SK-N-SH (cell line): ENCODE results near the gene SGSM2. TPM values are rescaled to one million over a fixed set of nuclear protein-coding genes. Genes with fewer than 3 reads are reported as not detected.

Experiments
- CTCF ChIA-PET: fragments of 300-600, 350-600 bp; formaldehyde crosslinking; extraction: SDS; loops from one replicate; lab custom pipeline; 2021; lab: Yijun Ruan, JAX
- POLR2A ChIA-PET: fragments of 350-600 bp; sonication (Branson Sonifier 250); formaldehyde crosslinking; extraction: SDS; loops from one replicate; lab custom pipeline; 2020; ENCODE audit warnings: antibody characterized with exemption, inconsistent platforms; lab: Yijun Ruan, JAX
- DNase-seq: peaks from one replicate; pipeline ENCODE4 v3.0.0; 2012
- H2AFZ ChIP-seq: fragments of 200-600 bp; sonication (generic); 2 replicates; pipeline ENCODE4 v1.8.1; 2016; ENCODE audit warnings: antibody characterized with exemption, mild to moderate bottlenecking, low read depth
- H3F3A ChIP-seq: fragments of 200-600 bp; sonication (generic); replicated peaks from 2 replicates; pipeline ENCODE3; 2016; ENCODE audit warnings: antibody characterized with exemption, mild to moderate bottlenecking; ENCODE audit not compliant: insufficient read depth
- H3K27ac ChIP-seq, 2 experiments: fragments of 200-500 bp in 1 of 2; fragments of 200-600 bp in 1 of 2; sonication (Bioruptor generic) in 1 of 2; sonication (generic), shearing (Covaris generic) in 1 of 2; 2 replicates each; pipeline versions ENCODE4 v1.5.1 to v1.6.1; 2014 to 2016; ENCODE audit warnings: low read depth in 2 of 2, inconsistent platforms in 1 of 2, low read length in 1 of 2, mild to moderate bottlenecking in 1 of 2, mixed read lengths in 1 of 2
- H3K27me3 ChIP-seq: fragments of 200-600 bp; sonication (generic), shearing (Covaris generic); 2 replicates; pipeline ENCODE4 v1.6.1; 2016; ENCODE audit warnings: mixed run types; ENCODE audit not compliant: insufficient read depth
- H3K36me3 ChIP-seq, 2 experiments: fragments of 200-500 bp in 1 of 2; fragments of 200-600 bp in 1 of 2; sonication (Bioruptor generic) in 1 of 2; sonication (generic) in 1 of 2; replicated peaks in 1 of 2; 2 replicates each; pipeline versions ENCODE3 to v1.5.1; 2014 to 2016; ENCODE audit warnings: low read length in 1 of 2, mild to moderate bottlenecking in 1 of 2; ENCODE audit not compliant: insufficient read depth in 2 of 2, control insufficient read depth in 1 of 2
- H3K4me1 ChIP-seq, 2 experiments: fragments of 200-500 bp in 1 of 2; fragments of 200-600 bp in 1 of 2; sonication (Bioruptor generic) in 1 of 2; sonication (generic), shearing (Covaris generic) in 1 of 2; 2 replicates each; pipeline versions ENCODE4 v1.5.1 to v1.6.1; 2014 to 2016; ENCODE audit warnings: low read depth in 1 of 2, low read length in 1 of 2, mixed run types in 1 of 2; ENCODE audit not compliant: insufficient read depth in 2 of 2, control insufficient read depth in 1 of 2
- H3K4me2 ChIP-seq: fragments of 200-600 bp; sonication (generic), shearing (Covaris generic); 2 replicates; pipeline ENCODE4 v1.6.1; 2017; ENCODE audit warnings: mixed run types
- H3K4me3 ChIP-seq, 2 experiments: fragments of 200-500 bp in 1 of 2; fragments of 200-600 bp in 1 of 2; sonication (Bioruptor generic) in 1 of 2; sonication (generic), shearing (Covaris generic) in 1 of 2; 2 replicates each; pipeline versions ENCODE4 v1.5.1 to v1.8.1; 2014 to 2016; ENCODE audit warnings: low read depth in 2 of 2, inconsistent platforms in 1 of 2, low read length in 1 of 2, mild to moderate bottlenecking in 1 of 2, mixed read lengths in 1 of 2, moderate library complexity in 1 of 2
- H3K79me2 ChIP-seq: fragments of 200-600 bp; sonication (generic); 2 replicates; pipeline ENCODE4 v1.8.1; 2017; ENCODE audit warnings: mild to moderate bottlenecking; ENCODE audit not compliant: insufficient read depth
- H3K9ac ChIP-seq: fragments of 200-600 bp; sonication (generic); 2 replicates; pipeline ENCODE4 v1.6.1; 2017; ENCODE audit warnings: mixed run types
- H3K9me2 ChIP-seq: fragments of 200-600 bp; sonication (generic); 2 replicates; pipeline ENCODE4 v1.6.1; 2017; ENCODE audit warnings: mixed run types
- H3K9me3 ChIP-seq: fragments of 200-600 bp; sonication (generic); 2 replicates; pipeline ENCODE4 v1.6.1; 2017; ENCODE audit warnings: mixed run types, mild to moderate bottlenecking, moderate library complexity
- H4K20me1 ChIP-seq: fragments of 200-600 bp; sonication (generic); 2 replicates; pipeline ENCODE4 v1.6.1; 2017; ENCODE audit warnings: mild to moderate bottlenecking, mixed run types; ENCODE audit not compliant: insufficient read depth
- ELF1 ChIP-seq: IDR thresholded peaks from 2 replicates; pipeline ENCODE4 v1.4.0; 2012
- EZH2phosphoT487 ChIP-seq: fragments of 200-600 bp; sonication (generic); IDR thresholded peaks from 2 replicates; pipeline ENCODE4 v1.6.1; 2017; ENCODE audit warnings: low read depth, mixed run types, mild to moderate bottlenecking, antibody characterized with exemption, moderate library complexity, borderline replicate concordance
- GABPA ChIP-seq: IDR thresholded peaks from 2 replicates; pipeline ENCODE4 v1.4.0; 2012; ENCODE audit warnings: low read depth, mild to moderate bottlenecking
- JUND ChIP-seq: IDR thresholded peaks from 2 replicates; pipeline ENCODE4 v1.4.0; 2012
- MXI1 ChIP-seq: IDR thresholded peaks from 2 replicates; pipeline ENCODE4 v1.6.1; 2012; ENCODE audit warnings: mild to moderate bottlenecking, low read depth, low read length, improper control_type of control experiment
- SIN3A ChIP-seq: IDR thresholded peaks from 2 replicates; pipeline ENCODE4 v1.6.1; 2012; ENCODE audit warnings: low read depth, mild to moderate bottlenecking, low read length, moderate library complexity, borderline replicate concordance
- YY1 ChIP-seq: IDR thresholded peaks from 2 replicates; pipeline ENCODE4 v1.4.0; 2012; ENCODE audit warnings: low read depth, mild to moderate bottlenecking
- WGBS: methylation state at CpG from one replicate; pipeline ENCODE4 v1.1.6; 2017; ENCODE audit warnings: low lambda C conversion rate; 5-methylcytosine and 5-hydroxymethylcytosine counted together
- polyA plus RNA-seq, 3 experiments: library from polyadenylated mRNA; depleted of rRNA; stranded (reverse); fragments of >200 nt; gene quantifications; 2 replicates each; pipeline ENCODE4 v1.2.3, GENCODE V29; 2012
- TF ChIP-seq, protein P1 (sequence below): fragments of 150-350 bp; IDR thresholded peaks from 2 replicates; pipeline ENCODE4 v1.6.1; 2016; ENCODE audit warnings: mild to moderate bottlenecking, low read depth, low read length

SGSM2 gene
- polyA plus RNA-seq, 1 of the 3 experiments (the other 2 are of a cell fraction) = 85.9 TPM

DNA sequence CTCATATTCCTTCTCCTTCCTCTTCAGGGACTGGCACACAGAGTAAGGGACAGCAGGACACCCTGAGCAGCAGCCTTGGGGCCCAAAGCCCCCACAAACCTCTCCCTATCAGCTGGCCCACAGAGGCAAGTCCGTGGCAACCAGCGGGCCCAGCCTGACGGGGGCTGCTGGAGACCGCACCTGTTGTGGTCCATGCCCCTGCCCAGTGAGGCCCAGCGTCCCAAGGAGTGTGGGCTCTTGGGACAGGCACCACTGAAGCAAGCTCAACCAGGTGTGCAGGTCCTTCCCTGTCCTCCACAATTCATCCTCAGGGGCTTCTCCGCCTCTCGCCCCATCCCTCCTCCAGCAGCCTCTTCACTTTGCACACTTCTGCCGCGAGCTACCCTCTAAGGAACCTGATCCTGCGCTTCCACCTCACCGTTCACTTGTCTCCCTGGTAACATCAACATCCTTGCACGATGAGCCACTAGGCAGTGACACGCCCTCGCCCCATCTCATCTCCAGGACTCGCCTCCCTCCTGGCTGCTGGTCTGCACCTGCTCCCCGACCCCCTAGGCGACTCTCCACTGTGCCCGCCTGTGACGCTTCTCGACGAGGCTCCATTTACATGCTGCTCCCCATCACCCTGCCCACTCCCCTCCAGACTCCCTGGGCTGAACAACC is 50.9 kb downstream of the SGSM2 start:
- CTCF ChIA-PET = interaction anchor here (2.1 to 26.4 kb wide), 2 partner anchors 21 to 35 kb away, joined by 8 to 654 read pairs; partner anchors contain the start of gene MNT
- H4K20me1 ChIP-seq = peaks cover 15% of the 10 kb centered on the region; the same call in 1 of the 2 replicates
- TF ChIP-seq SIN3A = no peak
- TF ChIP-seq, all 33 proteins: peak for 0
- H3K27ac ChIP-seq = no peak overlapping the region
- peaks cover 10 to 18% of the 10 kb centered on the region in 2 experiments for H3K36me3 ChIP-seq
- peaks cover 25% of the 10 kb centered on the region for H3K79me2 ChIP-seq
- peak; percentile 6 for DNase-seq
- no peaks in the 10 kb centered on the region for H3K9me2 ChIP-seq
- H3K4me3 ChIP-seq = no peak overlapping the region
- peaks cover 10% of the 10 kb centered on the region for H3F3A ChIP-seq
- H3K4me1 ChIP-seq = peaks cover 0 to 42% of the 10 kb centered on the region in 2 experiments; a peak in 1 of 4 replicates
- H3K27me3 ChIP-seq = no peaks in the 10 kb centered on the region
- no peak overlapping the region for H3K4me2 ChIP-seq
- H3K9ac ChIP-seq = no peak overlapping the region
- no peak overlapping the region for H2AFZ ChIP-seq
- 97% methylated on average over 21 of the region's 21 CpGs for WGBS
- no peaks in the 10 kb centered on the region for H3K9me3 ChIP-seq
- POLR2A ChIA-PET = no interaction called here

DNA sequence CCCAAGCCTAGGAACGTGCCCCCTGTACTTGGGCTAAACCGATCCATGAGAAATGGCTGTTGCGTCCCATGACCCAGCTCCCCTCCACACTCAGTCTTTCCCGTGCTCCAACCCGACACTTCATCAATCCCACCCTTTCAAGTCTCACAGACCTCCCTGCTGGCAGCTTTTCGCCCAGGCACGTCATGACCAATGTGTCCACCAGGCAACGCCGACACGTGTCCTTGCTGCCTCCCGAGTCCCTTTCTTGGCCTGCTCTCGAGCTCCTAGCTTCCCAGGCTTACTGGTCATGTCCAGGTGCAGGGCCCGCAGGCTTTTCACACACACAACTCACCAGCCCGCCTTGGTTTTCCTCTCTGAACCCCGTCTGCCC is 51.4 kb downstream of the SGSM2 start:
- H2AFZ ChIP-seq = no peak overlapping the region
- peaks cover 15% of the 10 kb centered on the region; the same call in 1 of the 2 replicates for H4K20me1 ChIP-seq
- H3K27me3 ChIP-seq = no peaks in the 10 kb centered on the region
- no peak overlapping the region for H3K4me2 ChIP-seq
- H3F3A ChIP-seq = peaks cover 5% of the 10 kb centered on the region
- H3K9ac ChIP-seq = no peak overlapping the region
- no peaks in the 10 kb centered on the region for H3K9me3 ChIP-seq
- H3K9me2 ChIP-seq = no peaks in the 10 kb centered on the region
- H3K4me3 ChIP-seq = no peak overlapping the region
- peaks cover 0 to 37% of the 10 kb centered on the region in 2 experiments; a peak in 1 of 4 replicates for H3K4me1 ChIP-seq
- H3K79me2 ChIP-seq = peaks cover 25% of the 10 kb centered on the region
- peaks cover 7 to 18% of the 10 kb centered on the region in 2 experiments for H3K36me3 ChIP-seq
- WGBS = 95% methylated on average over 15 of the region's 15 CpGs
- POLR2A ChIA-PET = no interaction called here
- TF ChIP-seq ELF1 = no peak
- TF ChIP-seq MXI1 = no peak
- CTCF ChIA-PET = interaction anchor here (26.4 kb wide), 1 partner anchor 20 kb away, joined by 654 read pairs; the partner anchor contains the start of gene MNT
- DNase-seq = peak; percentile 38
- no peak overlapping the region for H3K27ac ChIP-seq

DNA sequence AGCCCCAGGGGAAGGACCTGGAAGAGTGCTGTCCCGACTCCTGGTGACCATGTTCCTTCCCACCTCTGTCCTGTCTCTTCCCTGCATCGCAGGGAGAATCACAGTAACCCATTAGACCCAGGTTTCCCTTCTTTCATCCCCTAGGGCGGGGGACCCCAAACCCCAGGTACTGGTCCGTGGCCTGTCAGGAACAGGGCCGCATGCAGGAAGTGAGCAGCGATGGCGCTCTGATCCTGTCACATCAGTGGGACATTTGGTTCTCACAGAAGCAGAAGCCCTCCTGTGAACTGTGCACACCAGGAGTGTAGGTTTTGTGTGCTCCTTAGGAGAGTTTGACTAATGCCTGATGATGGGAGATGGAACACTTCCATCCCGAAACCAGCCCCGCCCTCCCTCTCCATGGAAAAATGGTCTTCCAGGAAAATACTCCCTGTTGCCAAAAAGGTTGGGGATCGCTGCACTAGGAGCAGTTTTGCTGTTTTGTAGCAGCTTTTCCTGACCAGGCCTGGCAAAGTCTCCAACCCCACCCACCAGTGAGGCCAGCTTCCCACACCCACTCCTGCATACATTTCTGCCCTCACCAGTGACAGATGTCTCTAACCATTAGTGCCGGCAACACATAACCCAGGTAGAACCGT is 53.0 kb downstream of the SGSM2 start:
- WGBS = 95% methylated on average over 12 of the region's 12 CpGs
- Histone ChIP-seq H3K9ac (no peak overlapping the region), H3K9me3 (no peaks in the 10 kb centered on the region), H3K4me3 (no peak overlapping the region), H3F3A (no peaks in the 10 kb centered on the region)
- DNase-seq = peak; percentile 14
- CTCF ChIA-PET = interaction anchor here (2.6 to 6.2 kb wide), 3 partner anchors 9 to 26 kb away, joined by 12 to 62 read pairs (median 33); no protein-coding TSS in a partner anchor
- TF ChIP-seq GABPA (no peak), EZH2phosphoT487 (no peak), JUND (no peak), YY1 (no peak)
- TF ChIP-seq, protein P1, sequence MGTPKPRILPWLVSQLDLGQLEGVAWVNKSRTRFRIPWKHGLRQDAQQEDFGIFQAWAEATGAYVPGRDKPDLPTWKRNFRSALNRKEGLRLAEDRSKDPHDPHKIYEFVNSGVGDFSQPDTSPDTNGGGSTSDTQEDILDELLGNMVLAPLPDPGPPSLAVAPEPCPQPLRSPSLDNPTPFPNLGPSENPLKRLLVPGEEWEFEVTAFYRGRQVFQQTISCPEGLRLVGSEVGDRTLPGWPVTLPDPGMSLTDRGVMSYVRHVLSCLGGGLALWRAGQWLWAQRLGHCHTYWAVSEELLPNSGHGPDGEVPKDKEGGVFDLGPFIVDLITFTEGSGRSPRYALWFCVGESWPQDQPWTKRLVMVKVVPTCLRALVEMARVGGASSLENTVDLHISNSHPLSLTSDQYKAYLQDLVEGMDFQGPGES = no peak
- TF ChIP-seq, all 33 proteins: peak for 0
- Histone ChIP-seq H2AFZ (no peak overlapping the region), H3K27me3 (no peaks in the 10 kb centered on the region), H3K4me1 (peaks cover 10 to 36% of the 10 kb centered on the region in 2 experiments; a peak in 2 of 4 replicates), H3K36me3 (peaks cover 7 to 18% of the 10 kb centered on the region in 2 experiments), H4K20me1 (peaks cover 16% of the 10 kb centered on the region; the same call in 1 of the 2 replicates), H3K27ac (no peak overlapping the region), H3K79me2 (peaks cover 38% of the 10 kb centered on the region), H3K9me2 (no peaks in the 10 kb centered on the region), H3K4me2 (no peak overlapping the region)
- POLR2A ChIA-PET = no interaction called here
